GM12891 (cell line): ENCODE data around the gene MED29.

Experiments used
- PAX5 ChIP-seq: IDR thresholded peaks from 2 replicates; pipeline ENCODE4 v1.6.1; 2011; ENCODE audit warnings: low read length, moderate library complexity, mild to moderate bottlenecking; ENCODE audit not compliant: insufficient read depth, severe bottlenecking
- POLR2A ChIP-seq: IDR thresholded peaks from 2 replicates; pipeline ENCODE4 v1.6.1; 2011; ENCODE audit warnings: low read depth, low read length, control low read depth
- POLR2AphosphoS5 ChIP-seq: IDR thresholded peaks from 2 replicates; pipeline ENCODE4 v1.6.1; 2011; ENCODE audit warnings: low read depth, low read length, control low read depth
- TAF1 ChIP-seq: IDR thresholded peaks from 2 replicates; pipeline ENCODE4 v1.6.1; 2011; ENCODE audit warnings: low read depth, low read length, control low read depth

- TF ChIP-seq PAX5 (no peak), TAF1 (no peak), POLR2A (0 out of 2 replicates have a peak, but pooled peaks have one; percentile 54), POLR2AphosphoS5 (peak; percentile 56)
These were observed 39.8 kb downstream of the MED29 start for GRCh38 chr19:39430675-39431593.
